SK-N-DZ (cell line): ENCODE data around the gene HAGHL. TPM values are rescaled to one million over a fixed set of nuclear protein-coding genes. Genes with fewer than 3 reads are reported as not detected.

Experiments used
- DNase-seq: peaks from one replicate; pipeline ENCODE4 v3.0.0-alpha.2; 2015; ENCODE audit warnings: low spot score
- polyA plus RNA-seq, 2 experiments: library from polyadenylated mRNA; depleted of rRNA; stranded (reverse); fragments of >200 nt; gene quantifications; 2 replicates each; pipeline ENCODE4 v1.2.3, GENCODE V29; 2014

HAGHL gene
- polyA plus RNA-seq (2014; cell fraction: cytosol; rRNA removed) = 22.6 and 23.4 TPM in 2 replicates
- 184 and 185 TPM in 2 replicates for polyA plus RNA-seq (2014; cell fraction: nucleus; rRNA removed)

- no peak for DNase-seq
Observed at GRCh38 chr16:726438-727290, at the start of gene HAGHL, which contains the start of gene CCDC78. Gene HAGHL, plus strand, starts transcription at chr16:727106. Its CDS starts 404 bp downstream, at chr16:727510. Gene CCDC78, minus strand, starts transcription at chr16:726443. Its CDS starts 76 bp downstream, at chr16:726367.

GRCh38 chr16:677316-678190 is 49.4 kb upstream of the HAGHL start:
- no peak for DNase-seq

GRCh38 chr16:678209-678857 is 48.6 kb upstream of the HAGHL start:
- DNase-seq = no peak

- peak; percentile 88 for DNase-seq
Observed at GRCh38 chr16:678858-679813, 47.8 kb upstream of the HAGHL start.

- DNase-seq = peak; percentile 88
Observed at GRCh38 chr16:679814-680624, 46.9 kb upstream of the HAGHL start, which contains the start of gene STUB1. Gene STUB1, plus strand, starts transcription at chr16:680410. Its CDS starts 116 bp downstream, at chr16:680526.

GRCh38 chr16:680625-680945 is 46.3 kb upstream of the HAGHL start:
- DNase-seq = no peak

GRCh38 chr16:680967-681745 is 45.8 kb upstream of the HAGHL start:
- no peak for DNase-seq

- DNase-seq = no peak
Observed at GRCh38 chr16:681746-682427, 45.0 kb upstream of the HAGHL start.

- DNase-seq = no peak
Observed at GRCh38 chr16:682493-683395, 44.2 kb upstream of the HAGHL start.

GRCh38 chr16:683396-684070 is 43.4 kb upstream of the HAGHL start:
- DNase-seq = no peak

- DNase-seq = peak; percentile 95
Observed at GRCh38 chr16:684071-684794, 42.7 kb upstream of the HAGHL start, which contains the start of gene JMJD8. Gene JMJD8, minus strand, starts transcription at chr16:684334. Its CDS starts 15 bp downstream, at chr16:684319.

GRCh38 chr16:684961-685696 is 41.8 kb upstream of the HAGHL start:
- no peak for DNase-seq

GRCh38 chr16:685967-686366 is 40.9 kb upstream of the HAGHL start:
- DNase-seq = no peak

- DNase-seq = no peak
Observed at GRCh38 chr16:686459-687260, 40.2 kb upstream of the HAGHL start.
